DMS153 (cell line): Measurements from ENCODE around the gene CAPZB.

Source experiments
- DNase-seq: peaks from one replicate; lab custom pipeline; 2025; lab: John Stamatoyannopoulos, UW

The CAPZB gene

DNA sequence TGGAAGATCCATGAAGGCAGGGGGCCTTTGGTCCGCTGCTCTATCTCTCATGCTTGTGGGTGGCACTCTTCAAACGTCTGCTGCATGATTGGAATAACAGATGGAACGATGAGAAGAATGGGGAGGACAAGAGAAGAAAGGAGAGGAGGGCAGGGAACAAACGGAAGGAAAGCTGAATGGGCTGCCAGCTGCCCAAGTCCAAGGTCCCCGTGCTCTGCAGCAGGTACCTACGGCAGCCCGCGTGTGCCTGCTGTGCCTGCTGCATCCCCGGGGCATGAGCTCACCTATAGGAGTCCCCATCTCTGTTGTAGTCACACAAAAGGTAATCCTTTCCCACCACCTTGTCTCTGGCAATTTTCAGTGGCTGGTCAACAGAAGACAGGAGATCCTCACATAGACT is 100.1 kb downstream of the CAPZB start:
- no peak for DNase-seq

DNA sequence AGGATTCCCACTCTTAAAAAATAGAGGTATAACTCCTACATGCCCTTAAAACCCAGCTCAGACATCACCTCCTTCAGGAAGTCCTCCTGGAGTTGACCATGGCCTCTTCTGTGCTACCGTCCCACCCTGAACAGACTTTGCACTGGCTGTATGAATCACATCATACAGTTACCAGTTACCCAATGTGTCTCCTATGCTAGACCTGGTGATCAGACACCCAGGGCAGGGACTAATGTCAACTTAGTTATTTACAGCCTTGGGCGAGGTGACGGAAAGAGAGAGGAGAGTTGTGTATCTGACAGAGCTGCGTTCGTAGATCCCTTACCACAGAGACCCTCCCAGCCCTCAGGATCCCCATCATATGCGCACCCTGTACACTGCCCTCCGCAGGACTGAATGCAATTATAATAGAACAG is 100.6 kb downstream of the CAPZB start:
- DNase-seq, result no peak

DNA sequence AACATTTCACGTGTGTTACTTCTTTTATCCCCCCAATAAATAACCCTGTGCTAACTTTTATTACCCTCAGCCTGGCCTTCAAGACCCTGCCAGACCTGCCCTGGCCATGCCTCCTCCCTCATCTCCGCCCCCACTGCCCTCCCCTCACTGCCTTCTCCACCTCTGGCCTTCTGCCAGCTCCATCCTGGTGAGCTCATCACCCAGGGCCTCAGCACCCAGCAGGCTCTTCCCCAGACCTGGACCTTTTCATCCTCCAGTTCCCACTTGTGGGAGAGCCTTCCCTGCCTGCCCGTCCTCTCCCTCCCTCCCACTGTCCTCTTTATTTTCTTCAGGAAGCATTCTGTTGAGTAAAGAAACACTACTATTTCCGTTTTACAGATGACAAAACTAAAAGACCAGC is 101.2 kb downstream of the CAPZB start:
- DNase-seq, result no peak

DNA sequence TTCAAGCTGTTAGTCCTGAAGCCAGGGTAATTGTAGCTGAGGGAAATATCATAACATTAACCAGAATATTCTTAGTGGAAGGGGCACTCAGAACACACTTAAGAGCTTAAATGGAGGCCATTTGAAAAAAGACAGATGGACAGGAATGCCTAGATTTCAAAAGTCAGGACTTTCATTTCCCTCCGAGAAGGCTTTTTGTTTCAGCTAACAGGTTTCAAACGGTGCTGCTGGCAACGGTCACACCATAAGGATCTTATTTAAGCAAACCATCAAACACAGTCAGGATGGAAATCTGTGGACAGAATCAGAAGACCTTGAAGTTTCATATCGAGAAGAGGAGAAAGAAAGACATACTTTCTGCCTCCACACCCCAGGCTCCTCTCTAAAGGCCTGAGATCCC is 103.1 kb downstream of the CAPZB start:
- no peak for DNase-seq

DNA sequence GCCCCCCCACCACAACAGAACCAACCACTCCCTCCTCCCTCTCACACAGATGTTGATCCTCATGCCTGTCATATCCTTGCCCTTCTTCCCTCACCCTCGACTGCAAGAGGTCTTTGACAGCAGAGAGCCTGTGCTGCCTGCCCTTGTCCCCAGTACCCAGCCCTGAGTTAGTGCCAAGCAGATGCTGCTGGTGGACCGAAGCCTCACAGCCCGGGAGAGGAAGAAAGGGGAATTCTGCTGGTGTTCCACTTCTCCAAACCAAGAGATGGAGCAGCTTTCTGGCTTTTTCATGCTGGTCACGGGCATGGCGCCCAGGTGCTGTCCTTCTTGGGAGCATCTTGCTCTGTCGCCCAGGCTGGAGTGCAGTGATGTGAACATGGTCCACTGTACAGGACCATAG is 104.1 kb downstream of the CAPZB start:
- no peak for DNase-seq

DNA sequence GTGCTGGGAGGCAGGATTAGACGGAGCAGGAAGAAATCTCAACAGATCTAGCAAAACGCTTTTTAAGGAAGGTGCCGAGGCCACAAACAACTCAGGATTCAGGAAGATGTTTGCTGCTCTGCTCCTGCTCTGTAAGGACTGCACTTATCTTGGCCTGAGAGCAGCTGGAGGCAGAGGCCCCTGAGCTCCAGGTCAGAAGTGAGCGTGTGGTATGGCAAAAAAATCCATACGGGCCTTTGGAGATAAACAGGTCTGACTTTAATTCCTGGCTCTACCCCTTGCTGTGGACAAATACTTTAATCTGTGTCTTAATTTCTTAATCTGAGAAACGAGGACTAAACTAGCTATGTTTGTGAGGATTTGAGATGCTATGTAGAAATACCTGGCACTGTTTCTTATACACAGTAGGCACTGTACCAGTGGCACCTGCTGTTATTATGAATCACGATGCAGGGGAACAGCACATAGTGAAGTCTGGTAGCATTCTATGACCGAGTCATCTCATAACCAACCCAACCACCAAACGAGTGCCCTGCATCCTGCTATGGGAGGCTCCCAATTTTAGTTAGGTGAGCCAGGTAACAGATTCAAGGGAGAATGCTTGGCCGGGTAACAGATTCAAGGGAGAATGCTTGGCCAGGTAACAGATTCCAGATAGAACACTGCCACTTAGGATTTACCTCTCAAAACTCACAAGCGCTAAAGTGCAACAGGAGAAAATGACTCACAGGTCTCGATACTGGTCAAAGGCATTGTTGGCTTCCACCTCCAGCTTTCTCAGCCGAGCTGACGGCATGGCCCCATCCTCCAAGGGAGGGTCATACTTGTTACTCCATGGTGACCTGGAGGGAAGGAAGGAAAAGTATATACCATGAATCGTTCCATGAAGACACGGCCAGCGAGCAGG is 107.3 kb downstream of the CAPZB start:
- no peak for DNase-seq

DNA sequence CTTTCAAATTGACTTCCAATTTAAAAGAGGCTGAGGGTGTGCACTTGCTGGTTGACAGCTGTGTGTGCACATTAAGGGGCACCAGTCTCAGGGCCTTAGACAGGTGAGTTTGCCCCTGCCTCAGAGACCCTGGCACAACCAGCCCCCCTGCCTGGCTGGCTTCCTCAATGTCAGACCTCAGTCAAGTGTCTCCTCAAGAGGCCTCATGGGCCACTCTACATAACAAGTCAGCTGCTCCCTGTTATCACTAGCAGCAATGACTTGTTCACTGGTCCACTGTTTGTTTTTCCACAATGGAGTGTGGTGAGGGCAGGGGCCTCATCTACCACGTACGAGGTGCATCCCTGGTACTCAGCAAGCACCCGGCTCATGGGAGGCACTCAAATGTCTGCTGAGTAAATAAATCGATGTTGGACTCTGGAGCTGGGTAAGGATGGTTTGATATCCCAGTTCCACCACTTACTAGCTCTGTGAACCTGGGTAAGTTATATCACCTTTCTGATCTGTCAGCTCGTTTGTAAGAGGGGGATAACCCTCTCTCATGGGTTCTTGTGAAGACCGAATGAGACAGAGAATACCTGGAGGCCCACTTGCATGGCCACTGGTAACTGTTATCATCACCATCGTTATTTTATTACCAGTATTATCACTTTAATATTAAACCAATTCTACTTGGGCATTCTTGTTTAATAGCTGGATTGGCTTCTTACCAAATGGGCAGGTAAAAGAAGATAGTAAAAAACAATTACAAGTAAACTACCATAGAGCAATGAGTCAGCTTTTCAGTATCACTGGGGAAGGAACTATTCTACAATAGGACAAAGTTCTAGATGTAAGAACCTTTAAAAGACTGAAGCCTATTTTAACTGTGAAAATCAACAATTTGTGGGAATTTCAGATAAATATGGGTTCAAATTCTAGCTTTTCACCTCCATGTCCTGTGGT is 108.6 kb downstream of the CAPZB start:
- DNase-seq, result no peak

DNA sequence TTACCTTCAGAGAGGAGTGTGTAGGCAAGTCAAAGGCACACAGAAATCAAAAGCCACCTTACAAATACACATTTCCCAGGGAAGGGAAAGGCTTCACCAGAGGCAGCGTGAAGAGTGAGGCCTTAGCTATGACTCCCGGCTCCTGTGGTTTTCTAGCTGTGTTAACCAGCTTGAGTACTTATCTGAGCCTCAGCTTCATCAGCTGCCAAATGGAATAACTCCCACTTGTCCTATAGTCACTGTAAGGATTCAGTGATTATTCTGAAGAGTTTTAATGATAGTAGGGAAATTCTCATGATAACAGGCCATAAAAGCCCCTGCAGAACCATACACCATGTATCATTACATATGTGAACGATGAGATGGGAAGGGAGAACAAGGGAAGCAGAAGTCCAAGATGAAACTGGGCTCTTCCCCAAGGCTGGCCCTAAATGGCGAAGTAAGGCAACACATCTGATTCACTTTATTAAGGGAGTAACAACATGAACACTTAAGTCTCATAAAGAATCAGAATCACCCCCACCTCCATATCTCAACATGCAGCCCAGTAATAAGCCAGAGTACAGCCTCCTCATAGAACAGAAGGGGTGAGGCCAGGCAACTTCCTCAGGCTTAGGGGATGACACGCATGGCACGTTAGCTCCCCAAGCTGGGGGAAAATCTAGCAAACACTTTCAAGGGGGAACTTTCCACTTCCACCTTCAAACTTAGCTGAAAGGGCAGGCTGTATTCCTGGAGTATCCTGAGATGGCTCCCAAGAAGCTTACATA is 109.5 kb downstream of the CAPZB start:
- DNase-seq, result no peak

DNA sequence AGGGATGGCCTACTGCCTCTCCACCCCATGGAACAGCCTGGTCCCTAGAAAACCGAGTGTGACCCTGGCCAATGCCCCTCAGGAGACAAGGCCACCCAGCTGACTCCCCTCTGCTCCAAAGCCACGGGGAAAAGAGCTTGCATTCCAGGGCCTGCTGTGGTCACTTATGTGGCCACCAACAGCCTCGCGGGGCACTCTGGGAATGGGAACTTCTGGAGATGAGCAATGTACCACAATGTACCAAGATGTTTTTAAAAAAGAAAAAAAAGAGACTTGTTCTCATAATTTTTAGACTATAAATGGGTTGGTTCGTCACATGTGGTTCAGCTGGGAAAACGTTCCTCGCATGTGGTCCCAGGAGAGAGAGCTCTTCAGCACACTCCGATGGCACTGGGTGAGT is 110.4 kb downstream of the CAPZB start:
- no peak for DNase-seq

DNA sequence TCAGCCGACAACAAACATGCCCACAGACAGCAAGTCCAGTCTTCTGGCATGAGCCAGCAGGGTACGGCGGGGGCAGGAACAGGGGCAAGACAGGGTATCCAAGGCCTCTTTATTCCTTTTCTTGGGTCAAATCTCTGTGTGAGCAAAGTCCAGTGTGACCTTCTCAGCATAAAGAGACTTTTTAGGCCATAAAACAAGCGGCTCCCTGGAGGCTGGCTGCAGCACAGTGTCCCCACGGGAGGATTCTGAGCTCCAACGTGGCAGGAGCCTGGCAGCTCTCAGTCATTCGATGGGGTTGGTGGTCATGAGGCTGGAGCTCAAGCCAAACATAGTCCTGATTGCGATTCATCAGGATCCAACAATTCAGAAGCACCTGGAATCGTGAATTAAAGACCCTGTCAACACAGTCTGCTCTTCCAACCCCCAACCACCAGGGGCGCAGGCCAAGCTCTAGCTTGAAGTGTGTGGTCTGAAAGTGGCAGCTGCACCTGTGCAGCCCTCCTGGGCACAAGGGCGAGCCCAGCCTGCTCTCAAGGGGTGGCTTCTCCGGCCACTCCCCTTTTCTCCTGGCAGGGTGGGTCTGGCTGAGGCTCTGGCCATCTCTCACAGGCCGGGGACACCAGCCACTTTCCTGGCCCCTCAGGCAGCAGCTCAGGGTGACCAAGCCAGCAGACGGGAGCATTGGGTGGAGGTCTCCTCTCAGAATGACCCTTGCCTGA is 111.1 kb downstream of the CAPZB start:
- no peak for DNase-seq

DNA sequence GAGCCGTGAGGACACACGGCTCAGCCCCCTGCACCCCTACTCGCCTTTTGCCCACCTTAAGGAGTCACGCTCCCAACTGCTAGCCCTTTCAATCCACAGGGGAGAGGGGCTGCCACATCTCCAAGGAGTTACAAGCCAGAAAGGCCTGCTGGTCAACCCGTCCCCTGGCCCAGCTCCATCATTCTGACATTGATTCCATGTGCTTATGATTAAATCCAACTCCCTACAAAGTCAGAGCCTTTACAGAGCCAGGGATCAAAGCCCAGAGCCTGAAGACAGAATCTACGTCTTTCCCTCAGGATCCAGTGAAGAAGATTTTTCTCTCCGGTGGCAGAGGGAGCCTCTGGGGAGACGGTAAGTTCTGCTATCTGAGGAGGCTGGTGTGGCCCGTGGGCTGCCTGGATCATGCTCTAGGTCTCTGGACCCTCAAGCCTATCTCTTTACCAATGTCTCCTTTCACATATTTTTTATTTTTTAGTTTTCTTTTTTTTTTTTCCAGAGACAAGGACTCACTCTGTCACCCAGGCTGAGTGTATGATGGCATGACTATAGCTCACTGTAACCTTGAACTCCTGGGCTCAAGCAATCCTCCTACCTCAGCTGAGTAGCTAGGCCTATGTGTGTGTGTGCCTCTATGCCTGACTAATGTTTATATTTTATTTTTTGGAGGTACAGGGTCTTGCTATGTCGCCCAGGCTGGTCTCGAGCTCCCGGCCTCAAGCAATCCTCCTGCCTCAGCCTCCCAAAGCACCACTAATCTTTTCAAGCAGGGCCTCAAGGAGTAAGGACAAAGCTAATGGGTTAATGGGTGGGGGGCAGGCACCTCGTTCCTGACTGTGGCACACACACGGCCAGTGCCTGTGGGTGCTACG is 111.9 kb downstream of the CAPZB start:
- no peak for DNase-seq

DNA sequence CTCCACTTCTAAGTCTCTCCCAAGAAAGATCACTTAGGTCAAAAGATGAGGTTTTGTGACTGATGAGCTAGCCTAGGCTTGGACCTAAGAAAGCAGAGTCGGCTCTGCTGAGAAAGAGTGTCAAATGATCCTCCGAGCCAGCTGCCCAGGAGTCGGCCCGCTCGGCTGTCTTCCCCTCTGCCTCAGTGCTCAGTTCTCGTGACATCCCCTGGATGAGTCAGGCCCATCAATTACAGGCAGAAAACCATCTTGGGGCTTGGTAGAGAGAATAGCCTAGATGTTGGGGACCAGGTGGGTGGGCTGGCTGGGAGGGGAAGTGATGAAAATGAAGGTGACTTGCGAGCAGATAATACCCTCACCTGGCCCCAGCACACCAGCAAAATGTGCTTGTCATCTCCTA is 112.7 kb downstream of the CAPZB start:
- no peak for DNase-seq

DNA sequence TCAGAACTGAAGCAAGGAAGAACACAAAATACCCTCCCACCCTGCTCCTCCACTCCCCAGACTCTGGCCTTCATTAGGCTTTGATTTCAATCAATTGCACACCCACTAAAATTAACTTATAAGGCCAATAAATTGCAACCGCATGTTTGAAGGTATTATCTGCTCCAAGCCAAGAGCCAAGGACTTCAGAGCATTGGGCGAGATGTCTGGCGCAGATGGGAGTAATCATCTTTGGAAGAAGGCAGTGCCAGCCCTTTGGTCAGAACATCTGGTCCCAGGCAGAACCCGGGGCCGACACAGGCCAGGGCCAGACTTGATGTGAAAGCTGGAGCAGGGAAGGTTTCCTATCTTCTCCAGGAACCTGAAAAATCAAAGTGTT is 113.2 kb downstream of the CAPZB start:
- no peak for DNase-seq

DNA sequence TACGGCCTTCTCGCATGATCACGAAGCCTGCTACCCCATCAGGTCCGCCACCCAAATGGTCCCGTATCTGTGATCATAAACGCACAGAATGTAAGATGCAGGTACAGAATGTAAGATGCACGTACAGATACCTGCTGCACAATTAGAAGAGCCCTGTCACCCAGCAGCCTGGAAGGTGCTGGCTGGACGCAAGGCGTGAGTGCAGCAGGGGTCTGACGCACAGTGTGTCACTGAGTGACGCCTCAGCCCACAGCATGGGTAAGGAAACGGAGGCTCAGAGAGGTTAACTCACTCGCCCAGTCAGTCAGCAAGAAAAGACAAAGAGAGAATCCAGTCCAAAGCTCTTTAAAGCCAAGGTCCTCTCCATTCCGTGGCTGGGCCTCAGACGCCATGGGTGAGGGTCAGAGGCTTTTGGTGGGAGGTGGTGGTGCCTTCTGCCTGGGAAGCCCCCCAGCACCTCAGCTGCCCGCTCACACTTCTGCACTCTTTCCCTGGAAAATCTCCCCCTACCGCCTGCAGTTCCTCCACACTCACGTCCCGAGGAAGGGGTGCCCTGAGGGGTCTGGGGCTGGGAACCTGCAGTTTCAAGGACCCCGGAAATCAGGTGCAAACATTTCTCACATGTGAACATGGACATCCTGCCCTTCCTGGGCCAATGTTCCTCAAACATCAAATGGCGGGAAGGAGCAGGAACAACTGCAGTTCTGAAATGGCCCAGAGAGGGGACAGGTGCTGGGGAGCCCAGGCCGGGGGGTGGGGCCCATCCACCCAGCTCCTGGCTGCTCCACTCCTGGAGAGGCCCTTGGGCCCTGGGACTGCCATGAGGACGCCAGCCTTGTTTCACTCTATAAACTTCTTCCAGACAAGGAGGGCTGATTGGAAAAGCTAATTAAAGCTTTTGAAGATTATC is 113.9 kb downstream of the CAPZB start:
- no peak for DNase-seq

DNA sequence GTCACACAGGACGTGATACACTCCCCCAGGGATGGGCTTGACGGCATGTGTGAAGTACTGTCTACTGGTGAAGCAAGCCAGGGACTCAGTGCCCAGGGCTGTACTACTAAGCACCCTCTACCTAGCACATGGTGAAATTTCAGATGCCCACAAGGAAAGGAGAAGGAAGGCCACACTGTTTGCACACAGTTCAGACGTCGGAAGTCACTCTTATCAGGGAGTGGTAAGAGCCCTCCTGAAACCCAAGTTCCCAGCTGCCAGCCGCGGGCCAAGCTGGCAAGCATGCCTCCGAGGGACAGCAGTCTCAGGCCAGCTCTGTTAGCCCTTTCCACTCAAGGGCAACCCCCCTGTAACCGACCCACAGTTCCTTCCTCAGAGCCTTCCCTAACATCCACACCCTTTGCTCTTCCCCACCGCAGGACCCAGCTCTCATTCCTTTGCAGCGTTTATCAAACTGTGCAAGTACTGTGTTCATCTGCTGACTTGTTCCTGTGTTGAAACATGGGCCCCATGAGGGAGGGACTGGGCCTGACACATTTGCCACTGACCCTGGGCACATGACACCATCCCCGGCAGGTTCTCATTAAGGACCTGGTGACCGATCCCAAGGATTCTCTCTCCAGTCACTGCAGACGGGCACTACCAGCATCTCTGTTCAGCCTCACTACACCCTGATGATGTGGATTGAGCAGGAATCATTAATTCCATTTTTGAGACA is 114.7 kb downstream of the CAPZB start:
- DNase-seq, result no peak

DNA sequence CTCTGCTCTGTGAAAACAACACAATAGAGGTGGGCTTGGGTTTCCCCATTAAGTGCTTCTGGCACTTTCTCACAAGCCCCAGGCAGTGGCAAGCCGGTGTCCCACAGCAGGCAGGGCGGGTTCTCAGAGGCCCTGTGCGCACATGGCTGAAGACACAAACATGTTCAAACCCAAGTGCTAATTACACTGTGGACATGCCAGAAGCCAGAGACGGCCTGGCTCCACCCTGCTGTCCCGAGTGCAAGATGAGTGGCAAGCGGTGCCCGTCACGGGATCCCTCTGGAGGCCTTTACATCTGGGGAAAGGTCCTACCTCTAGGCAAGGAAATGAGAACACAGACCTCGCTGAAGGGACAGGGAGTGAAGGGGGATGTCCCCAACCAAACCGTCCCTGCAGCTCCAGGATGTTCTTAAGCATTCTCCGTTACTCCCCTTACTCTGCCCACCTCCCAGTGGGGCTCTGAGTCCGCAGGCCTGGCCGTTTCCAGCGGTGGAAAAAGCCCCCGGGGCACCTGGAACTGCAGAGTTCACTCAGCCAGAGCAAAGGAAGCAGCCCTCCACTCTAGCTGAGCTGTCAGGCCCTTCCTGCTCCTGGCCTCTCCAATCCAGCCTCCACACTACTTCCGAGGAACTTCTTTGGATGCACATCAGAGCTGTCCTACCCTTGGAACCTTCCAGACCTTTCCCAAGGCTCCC is 115.8 kb downstream of the CAPZB start:
- DNase-seq, result no peak

DNA sequence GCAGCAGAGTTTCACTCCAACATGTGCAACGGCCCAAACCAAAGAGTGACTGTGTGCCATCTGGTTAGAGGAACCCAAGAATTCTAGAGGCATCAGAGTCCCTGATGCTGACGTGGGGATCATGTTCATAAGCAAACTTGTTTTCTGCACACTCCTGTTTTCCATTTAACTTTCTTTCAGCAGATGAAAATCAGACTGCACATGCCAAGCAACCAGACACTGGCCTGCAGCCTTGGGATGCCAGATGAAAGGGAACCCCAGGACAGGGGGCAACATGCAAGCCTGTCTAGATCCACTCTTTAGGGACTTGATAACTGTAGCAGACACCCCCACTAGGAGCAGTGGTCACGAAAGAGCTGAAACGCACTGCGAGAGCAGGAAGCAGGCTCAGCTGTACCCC is 116.4 kb downstream of the CAPZB start:
- DNase-seq, result no peak

DNA sequence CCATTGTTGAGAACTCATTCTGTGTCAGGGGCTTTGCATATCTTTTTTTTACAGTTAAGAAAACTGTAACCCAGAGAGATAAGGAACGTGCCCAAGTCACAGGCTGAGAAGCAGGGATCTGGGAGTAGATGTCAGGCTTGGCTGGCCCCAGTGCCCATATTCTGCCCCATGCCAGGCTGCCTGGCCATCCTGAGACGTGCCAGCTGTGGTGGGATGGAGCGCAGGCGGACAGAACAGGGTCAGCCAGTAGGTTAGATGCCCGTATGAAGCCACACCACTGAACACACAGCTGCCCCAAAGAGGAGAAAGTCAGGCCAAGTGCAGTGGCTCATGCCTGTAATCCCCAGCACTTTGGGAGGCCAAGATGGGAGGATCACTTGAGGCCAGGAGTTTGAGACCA is 117.3 kb downstream of the CAPZB start:
- no peak for DNase-seq
